HUES48 (cell line): ENCODE measurements around the gene B4GALNT4.
"Not testable (repeated sequence)": the region's sequence is repeated elsewhere in the genome, so short reads cannot be mapped to it uniquely, and the experiment has no call there.

Experiments used
- H3K27ac ChIP-seq: one replicate; pipeline ENCODE4 v1.7.0; 2013; ENCODE audit warnings: low read depth, low read length, inconsistent platforms
- H3K27me3 ChIP-seq: 2 replicates; pipeline ENCODE4 v1.6.1; 2013; ENCODE audit warnings: mild to moderate bottlenecking, low read length; ENCODE audit not compliant: control insufficient read depth, insufficient read depth
- H3K36me3 ChIP-seq: 2 replicates; pipeline ENCODE4 v1.6.1; 2013; ENCODE audit warnings: low read length; ENCODE audit not compliant: control insufficient read depth, insufficient read depth
- H3K4me1 ChIP-seq: 2 replicates; pipeline ENCODE4 v1.6.1; 2013; ENCODE audit warnings: mild to moderate bottlenecking, low read length; ENCODE audit not compliant: control insufficient read depth, insufficient read depth
- H3K4me3 ChIP-seq: 2 replicates; pipeline ENCODE4 v1.5.1; 2013; ENCODE audit warnings: mild to moderate bottlenecking, low read depth, low read length
- H3K9ac ChIP-seq: 2 replicates; pipeline ENCODE4 v1.6.1; 2013; ENCODE audit warnings: mild to moderate bottlenecking, low read depth, low read length, moderate library complexity
- H3K9me3 ChIP-seq: 2 replicates; pipeline ENCODE4 v1.6.1; 2013; ENCODE audit warnings: low read length; ENCODE audit not compliant: control insufficient read depth, insufficient read depth

Gene B4GALNT4

GRCh38 chr11:399731-400211 is 30.5 kb downstream of the B4GALNT4 start:
- no peaks in the 10 kb centered on the region for H3K27me3 ChIP-seq
- H3K27ac ChIP-seq = no peak overlapping the region
- H3K4me3 ChIP-seq = no peak overlapping the region
- H3K36me3 ChIP-seq = peaks cover 23% of the 10 kb centered on the region
- H3K9ac ChIP-seq = no peak overlapping the region
- H3K9me3 ChIP-seq = no peaks in the 10 kb centered on the region
- H3K4me1 ChIP-seq = no peaks in the 10 kb centered on the region

- Histone ChIP-seq H3K4me1 (no peaks in the 10 kb centered on the region), H3K27me3 (no peaks in the 10 kb centered on the region), H3K9ac (no peak overlapping the region), H3K4me3 (no peak overlapping the region), H3K27ac (no peak overlapping the region), H3K9me3 (no peaks in the 10 kb centered on the region), H3K36me3 (peaks cover 23% of the 10 kb centered on the region)
Measured at GRCh38 chr11:400241-400689, 31.0 kb downstream of the B4GALNT4 start.

GRCh38 chr11:401196-401595 is 31.9 kb downstream of the B4GALNT4 start:
- H3K27me3 ChIP-seq, H3K4me3 ChIP-seq, H3K27ac ChIP-seq, H3K9ac ChIP-seq, H3K4me1 ChIP-seq, H3K9me3 ChIP-seq: not testable (repeated sequence)
- H3K36me3 ChIP-seq = peaks cover 23% of the 10 kb centered on the region

- H3K4me3 ChIP-seq = no peak overlapping the region
- no peaks in the 10 kb centered on the region for H3K9me3 ChIP-seq
- H3K27me3 ChIP-seq = no peaks in the 10 kb centered on the region
- H3K27ac ChIP-seq = no peak overlapping the region
- no peaks in the 10 kb centered on the region for H3K4me1 ChIP-seq
- peaks cover 14% of the 10 kb centered on the region for H3K36me3 ChIP-seq
- H3K9ac ChIP-seq = no peak overlapping the region
Measured at GRCh38 chr11:403021-403760, 33.9 kb downstream of the B4GALNT4 start.

- no peak overlapping the region for H3K4me3 ChIP-seq
- H3K4me1 ChIP-seq = no peaks in the 10 kb centered on the region
- H3K36me3 ChIP-seq = peaks cover 14% of the 10 kb centered on the region
- no peaks in the 10 kb centered on the region for H3K27me3 ChIP-seq
- no peak overlapping the region for H3K9ac ChIP-seq
- no peak overlapping the region for H3K27ac ChIP-seq
- no peaks in the 10 kb centered on the region for H3K9me3 ChIP-seq
Measured at GRCh38 chr11:403761-404431, 34.6 kb downstream of the B4GALNT4 start.

- Histone ChIP-seq H3K9me3 (no peaks in the 10 kb centered on the region), H3K9ac (no peak overlapping the region), H3K27ac (no peak overlapping the region), H3K36me3 (peaks cover 14% of the 10 kb centered on the region), H3K27me3 (no peaks in the 10 kb centered on the region), H3K4me3 (no peak overlapping the region), H3K4me1 (no peaks in the 10 kb centered on the region)
Measured at GRCh38 chr11:404551-405264, 35.4 kb downstream of the B4GALNT4 start.

GRCh38 chr11:405323-405953 is 36.1 kb downstream of the B4GALNT4 start:
- H3K36me3 ChIP-seq = peaks cover 10% of the 10 kb centered on the region

GRCh38 chr11:405954-406795 is 36.9 kb downstream of the B4GALNT4 start:
- H3K9ac ChIP-seq = no peak overlapping the region
- no peaks in the 10 kb centered on the region for H3K9me3 ChIP-seq
- peaks cover 10% of the 10 kb centered on the region for H3K36me3 ChIP-seq
- no peaks in the 10 kb centered on the region for H3K27me3 ChIP-seq
- H3K27ac ChIP-seq = no peak overlapping the region
- H3K4me3 ChIP-seq = peak overlapping the region; percentile 58
- H3K4me1 ChIP-seq = no peaks in the 10 kb centered on the region

More at GRCh38 chr11:405323-405953, 36.1 kb downstream of the B4GALNT4 start:
- Histone ChIP-seq H3K27me3 (no peaks in the 10 kb centered on the region), H3K4me3 (no peak overlapping the region), H3K9me3 (no peaks in the 10 kb centered on the region), H3K4me1 (no peaks in the 10 kb centered on the region), H3K9ac (no peak overlapping the region), H3K27ac (no peak overlapping the region)

GRCh38 chr11:406796-407650 is 37.7 kb downstream of the B4GALNT4 start:
- Histone ChIP-seq H3K9ac (no peak overlapping the region), H3K4me3 (peak overlapping the region; percentile 58), H3K9me3 (no peaks in the 10 kb centered on the region), H3K27ac (peak overlapping the region; percentile 55), H3K4me1 (no peaks in the 10 kb centered on the region), H3K27me3 (no peaks in the 10 kb centered on the region), H3K36me3 (peaks cover 10% of the 10 kb centered on the region)
